HG03064 (cell line): ENCODE measurements around the gene DMRT1.

ENCODE experiments used
- ATAC-seq: cut with Tn5 transposase; IDR thresholded peaks from one replicate; pipeline ENCODE4 v1.9.1; 2021; ENCODE audit warnings: low read depth; ENCODE audit not compliant: unreplicated experiment

The DMRT1 gene

DNA sequence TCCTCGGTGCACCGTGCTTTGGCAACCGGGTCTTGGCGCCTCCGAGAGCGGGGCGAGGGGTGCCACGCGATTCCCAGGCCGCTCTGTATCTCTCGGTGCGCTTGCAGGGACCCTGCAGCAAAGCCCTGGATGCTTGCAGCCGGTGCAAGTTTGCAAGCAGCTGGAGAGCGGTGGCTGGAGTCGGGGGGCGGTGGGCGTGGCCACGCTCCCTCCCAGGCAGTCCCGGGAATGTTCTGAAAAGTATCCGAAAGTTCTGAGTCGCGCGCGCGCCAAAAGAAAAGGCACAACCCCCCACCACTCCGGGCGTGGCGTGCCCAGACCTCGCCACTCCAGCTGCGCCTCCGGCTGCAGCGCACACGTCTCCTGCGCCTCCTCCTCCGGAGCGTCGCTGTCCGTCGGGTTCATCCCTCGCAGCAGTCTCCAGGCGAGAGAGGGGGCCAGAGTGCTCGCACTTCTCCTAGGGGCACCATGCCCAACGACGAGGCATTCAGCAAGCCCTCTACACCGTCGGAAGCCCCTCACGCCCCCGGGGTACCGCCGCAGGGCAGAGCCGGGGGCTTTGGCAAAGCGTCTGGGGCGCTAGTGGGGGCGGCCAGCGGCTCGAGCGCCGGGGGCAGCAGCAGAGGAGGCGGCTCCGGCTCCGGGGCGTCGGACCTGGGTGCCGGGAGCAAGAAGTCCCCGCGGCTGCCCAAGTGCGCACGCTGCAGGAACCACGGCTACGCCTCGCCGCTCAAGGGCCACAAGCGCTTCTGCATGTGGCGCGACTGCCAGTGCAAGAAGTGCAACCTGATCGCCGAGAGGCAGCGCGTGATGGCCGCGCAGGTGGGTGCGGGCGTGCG is at the start of gene DMRT1:
DMRT1 (plus strand) TSS at position 327 of the 839 bp plus-strand sequence; CDS start at position 469, 142 bp downstream.
- ATAC-seq = no peak

DNA sequence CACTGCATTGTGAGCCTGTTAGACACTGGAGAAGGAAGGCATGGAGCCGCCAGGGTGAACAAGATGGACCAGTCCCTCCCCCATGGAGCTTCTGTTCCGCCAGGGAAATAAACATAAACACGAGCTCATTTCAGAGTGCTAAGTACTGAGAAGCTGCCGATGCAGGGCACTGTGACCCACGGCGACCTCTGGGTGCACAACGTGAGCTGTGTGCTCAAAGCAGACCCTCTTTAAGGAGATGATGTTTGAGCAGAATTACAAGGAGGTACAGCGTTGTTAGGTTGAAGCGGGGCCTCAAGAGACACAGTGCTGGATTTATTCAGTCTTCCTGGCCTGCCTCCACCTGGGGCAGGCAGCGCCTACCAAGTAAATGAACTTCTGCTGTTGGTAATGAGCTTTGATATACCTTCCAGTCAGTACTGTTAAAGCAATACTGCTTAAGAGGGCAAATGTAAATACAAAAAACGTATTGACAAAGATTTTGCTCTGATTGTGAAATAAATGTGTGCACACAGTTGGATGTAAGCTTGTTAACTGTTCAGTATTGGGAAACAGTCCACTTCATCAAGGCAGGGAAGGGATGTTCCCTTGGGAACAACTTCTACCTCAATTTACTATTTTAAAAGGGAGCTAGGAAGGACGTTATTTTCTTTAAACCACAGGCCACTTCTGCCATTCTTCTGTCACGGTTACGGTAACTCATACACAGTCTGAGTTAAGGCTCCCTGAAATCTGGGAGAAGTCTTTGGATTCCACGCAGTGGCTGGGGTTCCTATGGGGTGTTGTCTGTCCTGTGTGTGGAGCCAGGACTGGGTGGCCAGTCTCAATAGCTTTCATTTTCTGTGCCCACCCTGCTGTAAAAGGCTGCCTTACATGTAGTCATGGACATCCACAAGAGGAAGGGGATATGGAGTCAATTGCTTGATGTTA is 48.9 kb upstream of the DMRT1 start:
- no peak for ATAC-seq

GRCh38 chr9:794386-794785 is 47.1 kb upstream of the DMRT1 start:
- ATAC-seq = no peak

GRCh38 chr9:795869-796268 is 45.6 kb upstream of the DMRT1 start:
- no peak for ATAC-seq

DNA sequence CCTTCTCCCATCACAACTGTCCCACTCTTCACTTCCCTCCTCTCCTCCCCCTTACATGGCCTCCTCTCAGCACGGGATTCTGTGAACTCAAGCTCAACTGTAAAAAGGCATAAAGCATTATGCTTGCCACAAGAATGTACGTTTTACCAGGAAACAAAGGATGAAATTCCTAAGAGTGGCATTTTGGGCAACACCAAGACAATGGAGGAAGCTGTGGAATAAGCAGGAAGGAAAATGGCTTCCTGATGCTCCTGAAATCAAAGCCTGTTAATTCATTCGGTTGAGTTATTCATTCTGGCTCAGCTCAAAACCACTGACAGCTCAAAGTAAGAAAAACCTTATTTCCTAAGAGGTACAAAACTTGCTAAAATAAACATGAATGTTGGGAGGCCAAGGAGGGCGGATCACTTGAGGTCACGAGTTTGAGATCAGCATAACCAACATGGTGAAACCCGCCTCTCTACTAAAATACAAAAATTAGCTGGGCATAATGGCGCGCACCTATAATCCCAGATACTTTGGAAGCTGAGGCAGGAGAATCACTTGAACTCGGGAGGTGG is 40.8 kb upstream of the DMRT1 start:
- ATAC-seq = no peak

DNA sequence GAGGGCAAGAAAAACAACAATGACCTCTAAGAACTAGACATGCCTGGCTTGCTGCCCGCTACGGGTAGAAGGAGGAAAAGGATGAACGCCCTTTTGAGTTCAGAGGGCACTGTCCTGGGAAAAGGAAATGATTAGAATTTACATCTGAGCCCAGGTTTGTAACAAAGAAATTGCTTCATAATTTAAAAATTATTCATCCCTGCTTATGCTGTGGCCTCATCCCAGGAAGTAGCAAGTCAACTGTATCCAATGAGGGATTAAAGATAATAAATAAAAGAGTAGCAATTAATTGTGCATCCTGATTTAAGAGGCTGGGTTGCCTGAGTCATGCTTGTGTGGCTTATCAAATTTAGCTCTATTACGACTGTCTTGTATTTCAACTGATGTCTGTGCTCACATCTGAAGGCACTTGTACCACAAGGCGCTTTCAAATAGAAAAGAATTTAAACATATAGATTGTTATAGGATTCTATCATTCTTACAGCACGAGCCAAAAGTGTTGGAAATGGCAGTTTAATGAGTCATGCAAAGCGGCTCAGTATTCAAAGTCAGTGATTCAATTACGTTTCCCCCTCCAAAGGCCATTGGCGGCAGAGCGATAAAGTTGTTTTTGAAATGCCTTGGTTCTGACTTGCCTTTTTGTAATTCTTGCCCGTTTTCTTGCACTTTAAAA is 40.0 kb upstream of the DMRT1 start:
- no peak for ATAC-seq

GRCh38 chr9:804026-804425 is 37.5 kb upstream of the DMRT1 start:
- no peak for ATAC-seq

DNA sequence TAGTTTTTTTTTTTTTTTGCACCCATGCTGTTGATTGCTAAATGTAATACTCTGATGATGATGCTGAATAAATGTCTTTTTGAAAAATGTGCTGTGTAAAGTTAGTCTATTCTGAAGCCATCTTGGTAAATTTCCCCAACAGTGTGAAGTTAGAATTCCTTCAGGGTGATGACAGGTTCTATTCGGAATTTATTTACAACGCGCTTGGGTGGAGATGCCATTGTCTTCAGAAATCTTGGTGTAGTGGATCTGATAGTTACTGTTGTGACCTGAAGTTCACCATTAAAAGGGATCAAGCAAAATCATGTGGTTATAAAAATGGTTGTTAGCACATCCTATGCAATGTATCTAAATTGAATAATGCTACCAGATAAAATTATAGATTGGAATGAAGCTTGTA is 36.3 kb upstream of the DMRT1 start:
- no peak for ATAC-seq

- no peak for ATAC-seq
These were observed 35.0 kb upstream of the DMRT1 start for GRCh38 chr9:806285-807156.

DNA sequence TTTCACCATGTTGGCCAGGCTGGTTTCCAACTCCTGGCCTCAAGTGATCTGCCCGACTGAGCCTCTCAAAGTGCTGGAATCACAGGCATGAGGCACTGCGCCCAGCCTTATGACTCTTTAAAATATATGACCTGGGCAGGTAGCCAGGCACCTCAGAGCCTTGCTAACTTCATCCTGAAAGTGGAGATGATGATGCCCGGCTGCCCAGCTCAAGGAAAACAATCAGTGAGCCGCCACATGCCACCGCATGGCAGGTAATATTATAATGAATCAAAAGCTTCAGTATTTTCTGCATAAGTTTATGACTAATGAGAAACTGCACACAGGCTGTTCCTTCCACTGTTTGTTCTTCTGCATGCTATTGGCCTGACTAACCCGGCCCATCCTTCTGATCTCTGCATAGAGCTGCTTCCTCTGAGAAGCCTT is 30.4 kb upstream of the DMRT1 start:
- no peak for ATAC-seq

- ATAC-seq = no peak
These were observed 22.5 kb upstream of the DMRT1 start for GRCh38 chr9:818958-819357.

GRCh38 chr9:826500-827280 is 14.8 kb upstream of the DMRT1 start:
- no peak for ATAC-seq

GRCh38 chr9:840343-840742 is 1.2 kb upstream of the DMRT1 start:
- ATAC-seq = no peak

GRCh38 chr9:842635-843426 is 1.3 kb downstream of the DMRT1 start:
- ATAC-seq = no peak

- no peak for ATAC-seq
These were observed 1.9 kb downstream of the DMRT1 start for GRCh38 chr9:843427-843785.

DNA sequence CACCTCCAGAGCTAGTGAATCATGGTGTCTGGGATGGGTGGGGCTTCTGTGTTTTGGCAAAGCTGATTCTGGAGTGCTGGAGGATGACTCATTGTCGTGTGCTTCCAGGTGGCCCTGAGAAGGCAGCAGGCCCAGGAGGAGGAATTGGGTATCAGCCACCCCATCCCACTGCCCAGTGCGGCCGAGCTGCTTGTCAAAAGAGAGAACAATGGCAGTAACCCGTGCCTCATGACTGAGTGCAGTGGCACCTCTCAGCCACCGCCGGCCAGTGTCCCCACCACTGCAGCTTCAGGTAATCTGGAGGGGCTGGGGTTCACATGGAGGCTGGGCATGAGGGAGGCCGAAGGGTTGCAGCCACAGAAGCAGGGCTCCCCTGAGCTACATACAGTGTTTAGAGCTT is 5.4 kb downstream of the DMRT1 start:
- ATAC-seq = no peak

GRCh38 chr9:847505-847904 is 6.0 kb downstream of the DMRT1 start:
- ATAC-seq = no peak

GRCh38 chr9:849431-849830 is 7.9 kb downstream of the DMRT1 start:
- no peak for ATAC-seq
